ENCODE data around the gene CPTP. TPM values are rescaled to one million over a fixed set of nuclear protein-coding genes. Genes with fewer than 3 reads are reported as not detected.

CPTP gene
- total RNA-seq, 1 experiment from 2014 or later = 141 TPM

GRCh38 chr1:1342584-1343115 lies 18.0 kb downstream of the CPTP start:
- CTCF ChIA-PET = no interaction called here
- Histone ChIP-seq H3K36me3 (ENCODE audit: low read depth, low read length) (peaks cover 41% of the 10 kb centered on the region), H3K9me2 (replicated peaks; ENCODE audit: low read length) (no peaks in the 10 kb centered on the region), H3K27me3 (ENCODE audit: low read length) (no peaks in the 10 kb centered on the region), H3K4me1 (ENCODE audit: insufficient read depth, low read length) (peaks cover 45% of the 10 kb centered on the region), H3K4me3 (ENCODE audit: low read length) (no peak overlapping the region), H2AFZ (ENCODE audit: low read length) (no peak overlapping the region), H3K9me3 (ENCODE audit: low read length) (no peaks in the 10 kb centered on the region), H3K9ac (ENCODE audit: low read length) (no peak overlapping the region), H3K27ac (ENCODE audit: low read length) (no peak overlapping the region), H3K79me2 (ENCODE audit: low read length) (peaks cover 66% of the 10 kb centered on the region), H3F3A (ENCODE audit: low read length, unreplicated experiment) (no peaks in the 10 kb centered on the region), H3K4me2 (ENCODE audit: low read length) (no peak overlapping the region), H4K20me1 (ENCODE audit: low read length) (no peaks in the 10 kb centered on the region)
- intact Hi-C loops (cut with micrococcal nuclease) = no loop called here
- no peak for ATAC-seq
- TF ChIP-seq, protein P1, sequence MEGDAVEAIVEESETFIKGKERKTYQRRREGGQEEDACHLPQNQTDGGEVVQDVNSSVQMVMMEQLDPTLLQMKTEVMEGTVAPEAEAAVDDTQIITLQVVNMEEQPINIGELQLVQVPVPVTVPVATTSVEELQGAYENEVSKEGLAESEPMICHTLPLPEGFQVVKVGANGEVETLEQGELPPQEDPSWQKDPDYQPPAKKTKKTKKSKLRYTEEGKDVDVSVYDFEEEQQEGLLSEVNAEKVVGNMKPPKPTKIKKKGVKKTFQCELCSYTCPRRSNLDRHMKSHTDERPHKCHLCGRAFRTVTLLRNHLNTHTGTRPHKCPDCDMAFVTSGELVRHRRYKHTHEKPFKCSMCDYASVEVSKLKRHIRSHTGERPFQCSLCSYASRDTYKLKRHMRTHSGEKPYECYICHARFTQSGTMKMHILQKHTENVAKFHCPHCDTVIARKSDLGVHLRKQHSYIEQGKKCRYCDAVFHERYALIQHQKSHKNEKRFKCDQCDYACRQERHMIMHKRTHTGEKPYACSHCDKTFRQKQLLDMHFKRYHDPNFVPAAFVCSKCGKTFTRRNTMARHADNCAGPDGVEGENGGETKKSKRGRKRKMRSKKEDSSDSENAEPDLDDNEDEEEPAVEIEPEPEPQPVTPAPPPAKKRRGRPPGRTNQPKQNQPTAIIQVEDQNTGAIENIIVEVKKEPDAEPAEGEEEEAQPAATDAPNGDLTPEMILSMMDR (conservative IDR thresholded peaks at IDR 0.05; ENCODE audit: low read depth, low read length) = no peak
- TF ChIP-seq EZH2phosphoT487 (IDR thresholded peaks at IDR 0.05; ENCODE audit: borderline replicate concordance, low read length) = no peak
- TF ChIP-seq EZH2 (IDR thresholded peaks at IDR 0.05; ENCODE audit: low read length, unreplicated experiment) = no peak
- no peak for DNase-seq
- POLR2A ChIA-PET (ENCODE audit: unreplicated experiment) = no interaction called here
- BruUV-seq (replicated peaks) = no TSS peak

DNA sequence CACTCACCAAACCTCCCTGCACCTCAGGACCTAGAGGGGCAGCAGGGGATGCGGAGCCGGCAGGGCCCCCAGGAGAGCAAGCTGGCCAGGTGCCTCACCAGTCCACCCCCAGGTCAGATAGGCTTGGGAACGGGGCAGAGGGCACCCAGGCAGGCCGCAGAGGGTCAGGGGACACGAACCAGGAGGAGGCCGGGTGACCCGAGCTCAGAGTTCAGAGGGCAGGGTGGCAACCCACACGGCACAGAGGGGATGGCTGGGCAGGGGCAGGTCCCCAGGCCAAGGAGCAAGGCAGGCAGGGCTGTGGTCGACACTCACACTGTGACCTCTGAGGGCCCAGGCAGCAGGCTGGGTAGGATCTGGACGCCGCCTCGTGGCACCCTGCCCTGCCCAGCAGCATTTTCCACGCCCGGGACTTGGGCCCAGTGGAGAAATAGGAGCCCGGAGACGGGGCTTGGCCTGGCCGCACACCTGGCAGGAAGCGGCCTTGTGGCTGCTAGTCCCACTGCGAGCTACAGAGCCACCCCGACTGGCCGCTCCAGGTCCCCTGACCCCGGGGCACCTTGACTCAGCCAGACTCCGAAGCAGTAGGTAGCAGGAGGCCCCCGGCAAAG lies 19.3 kb downstream of the CPTP start:
- H3K27me3 ChIP-seq (ENCODE audit: low read length) = no peaks in the 10 kb centered on the region
- H2AFZ ChIP-seq (ENCODE audit: low read length) = no peak overlapping the region
- H3K79me2 ChIP-seq (ENCODE audit: low read length) = peaks cover 78% of the 10 kb centered on the region
- no peaks in the 10 kb centered on the region for H3F3A ChIP-seq (ENCODE audit: low read length, unreplicated experiment)
- H4K20me1 ChIP-seq (ENCODE audit: low read length) = no peaks in the 10 kb centered on the region
- peak; percentile 11 for ATAC-seq
- H3K4me2 ChIP-seq (ENCODE audit: low read length) = peak overlapping the region; percentile 98
- H3K4me1 ChIP-seq (ENCODE audit: insufficient read depth, low read length) = peaks cover 45% of the 10 kb centered on the region
- peak; percentile 64 for DNase-seq
- peak overlapping the region; percentile 93 for H3K9ac ChIP-seq (ENCODE audit: low read length)
- CTCF ChIA-PET = interaction anchor here (0.6 kb wide), 1 partner anchor 19 kb away, joined by 4 read pairs; no protein-coding TSS in a partner anchor
- no TSS peak for BruUV-seq (replicated peaks)
- H3K36me3 ChIP-seq (ENCODE audit: low read depth, low read length) = peaks cover 33% of the 10 kb centered on the region
- no peak for TF ChIP-seq EZH2 (IDR thresholded peaks at IDR 0.05; ENCODE audit: low read length, unreplicated experiment)
- TF ChIP-seq, protein P1 (conservative IDR thresholded peaks at IDR 0.05; ENCODE audit: low read depth, low read length) = no peak
- TF ChIP-seq EZH2phosphoT487 (IDR thresholded peaks at IDR 0.05; ENCODE audit: borderline replicate concordance, low read length) = no peak
- no peaks in the 10 kb centered on the region for H3K9me2 ChIP-seq (replicated peaks; ENCODE audit: low read length)
- POLR2A ChIA-PET (ENCODE audit: unreplicated experiment) = interaction anchor here (0.5 kb wide), 1 partner anchor 20 kb away, joined by 9 read pairs; no protein-coding TSS in a partner anchor
- intact Hi-C loops (cut with micrococcal nuclease) = loop anchor here (1.0 to 2.0 kb wide), 4 partner anchors 13 to 31 kb away; partner anchors contain the start of genes AURKAIP1 and TAS1R3
- H3K9me3 ChIP-seq (ENCODE audit: low read length) = no peaks in the 10 kb centered on the region
- H3K27ac ChIP-seq (ENCODE audit: low read length) = peak overlapping the region; percentile 97
- H3K4me3 ChIP-seq (ENCODE audit: low read length) = peak overlapping the region; percentile 59

All from PC-3 (cell line).